ENCODE results near the gene SLC47A2.

Gene SLC47A2

DNA sequence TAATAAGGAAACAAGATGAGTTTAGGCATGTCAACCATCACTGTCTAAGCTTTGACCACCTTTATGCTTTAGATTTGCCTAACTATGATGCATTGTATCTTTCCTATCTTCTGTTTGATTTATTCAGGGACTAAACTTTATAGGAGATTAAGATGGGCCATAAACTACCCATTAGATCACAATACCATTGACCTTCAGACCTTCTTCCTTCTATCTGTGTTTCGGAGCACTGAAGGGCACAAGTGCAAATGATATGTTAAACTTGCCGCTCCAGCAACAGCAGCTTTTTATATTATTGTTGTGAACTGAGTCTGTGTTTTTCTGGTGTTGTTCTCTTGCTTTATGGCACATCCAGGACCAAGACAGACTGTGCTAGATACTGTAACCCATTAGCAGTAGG is 84.5 kb downstream of the SLC47A2 start:
- DNase-seq: no peak

DNA sequence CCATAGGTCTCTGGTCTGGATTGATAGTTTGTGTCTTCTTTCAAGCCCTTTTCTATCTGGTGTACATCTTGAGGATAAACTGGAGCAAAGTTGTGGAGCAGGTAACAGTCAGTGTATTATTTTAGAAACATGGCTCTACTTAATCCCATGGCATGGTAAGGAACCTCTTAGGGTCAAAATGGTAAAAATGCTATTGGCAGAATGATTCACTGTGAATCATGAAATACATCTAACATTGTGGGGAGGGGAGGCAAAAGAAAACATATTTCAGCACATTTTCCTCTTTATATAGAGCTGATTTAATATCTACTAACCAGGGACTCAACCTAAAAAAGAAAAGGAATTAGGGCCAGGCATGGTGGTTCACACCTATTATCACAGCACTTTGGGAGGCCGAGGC is 85.7 kb downstream of the SLC47A2 start:
- no peak for DNase-seq

DNA sequence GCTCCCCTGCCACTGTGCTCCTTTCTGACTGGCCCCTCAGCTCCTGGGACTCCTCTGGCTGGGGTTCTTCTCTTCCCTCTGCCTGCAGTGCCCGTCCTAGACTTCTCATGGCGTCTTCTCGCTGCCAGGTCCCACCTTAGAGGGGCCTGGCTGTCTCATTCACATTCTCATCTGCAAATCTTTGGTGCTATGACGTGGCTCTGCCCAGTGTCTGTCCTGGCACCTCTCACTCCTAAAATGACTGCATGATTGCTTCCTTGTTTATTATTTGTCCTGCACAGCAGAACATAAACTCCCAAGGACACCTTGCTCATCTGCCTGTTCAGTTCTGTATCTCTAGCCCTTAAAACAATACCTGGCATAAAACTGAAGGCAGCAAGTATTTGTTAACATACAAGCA is 86.3 kb downstream of the SLC47A2 start:
- no peak for DNase-seq

DNA sequence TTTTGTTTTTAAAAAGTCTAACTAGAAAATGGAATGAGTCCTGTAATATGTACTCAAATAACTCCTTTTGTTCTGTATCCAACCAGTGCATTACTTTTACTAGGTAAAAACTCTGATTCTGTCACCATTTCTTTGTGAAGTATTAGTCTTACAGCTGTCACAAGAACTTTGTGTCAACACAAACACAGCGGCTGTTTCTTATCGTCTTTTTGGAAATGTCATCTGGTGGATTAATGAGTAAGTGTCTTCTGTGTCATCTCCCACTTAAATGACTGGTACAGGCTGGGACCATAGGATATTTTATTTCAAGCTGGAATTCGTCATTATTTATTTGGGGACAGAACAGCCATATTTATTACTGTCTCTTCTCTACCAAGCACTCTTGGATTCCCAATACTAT is 86.9 kb downstream of the SLC47A2 start:
- DNase-seq: no peak
